K562 (cell line): ENCODE data around the gene LRP10. TPM values are rescaled to one million over a fixed set of nuclear protein-coding genes. Genes with fewer than 3 reads are reported as not detected.

Source experiments
- ATAC-seq: fragments of 200-7000 bp; cut with Tn5 transposase; 3 replicates; pipeline ENCODE4 v1.9.1; 2020; ENCODE audit warnings: moderate library complexity
- BruUV-seq: library from RNA; stranded (reverse); fragments of 400-500 nt; replicated peaks from 2 replicates; lab custom pipeline; 2021; lab: Mats Ljungman, UMichigan
- CTCF ChIA-PET: fragments of 300-600 bp; formaldehyde crosslinking; extraction: SDS; loops from one replicate; lab custom pipeline; 2021; ENCODE audit warnings: low intra/inter-chr PET ratio; lab: Yijun Ruan, JAX
- POLR2A ChIA-PET: fragments of 300-600, 350-650 bp; sonication (Branson Sonifier 250); formaldehyde crosslinking; extraction: SDS; loops from one replicate; lab custom pipeline; 2021; ENCODE audit warnings: antibody characterized with exemption, inconsistent platforms; lab: Yijun Ruan, JAX
- DNase-seq, 4 experiments: peaks; one replicate each; pipeline versions ENCODE4 v3.0.0 to v3.0.0-alpha.2; 2011 to 2018; ENCODE audit warnings: low spot score in 3 of 4, mixed read lengths in 3 of 4; ENCODE audit errors: extremely low read depth in 1 of 4
- FAIRE-seq: peaks from 2 replicates; lab custom pipeline; 2011; peaks lifted over from hg19 to GRCh38; lab: Jason Lieb, UNC
- H2AFZ ChIP-seq: 2 replicates; pipeline ENCODE4 v1.6.0; 2011; ENCODE audit warnings: low read depth, low read length, control low read depth, inconsistent platforms
- H3K27ac ChIP-seq: fragments of 200-600 bp; 3 replicates; pipeline ENCODE4 v1.8.0; 2011; ENCODE audit warnings: low read depth, mild to moderate bottlenecking, control low read depth, inconsistent platforms, low read length, moderate library complexity, mixed read lengths; ENCODE audit errors: extremely low read depth
- H3K27me3 ChIP-seq, 2 experiments: fragments of 300-600 bp in 1 of 2; 2 replicates in 1 of 2; 3 replicates in 1 of 2; pipeline versions ENCODE4 v1.6.0 to v1.8.0; 2011; ENCODE audit warnings: inconsistent platforms in 2 of 2, low read length in 2 of 2, mild to moderate bottlenecking in 1 of 2, mixed read lengths in 1 of 2, moderate library complexity in 1 of 2; ENCODE audit not compliant: control insufficient read depth in 2 of 2, insufficient read depth in 2 of 2
- H3K36me3 ChIP-seq: fragments of 300-600 bp; 3 replicates; pipeline ENCODE4 v1.8.0; 2011; ENCODE audit warnings: mild to moderate bottlenecking, low read length, inconsistent platforms; ENCODE audit not compliant: control insufficient read depth, insufficient read depth
- H3K4me1 ChIP-seq, 2 experiments: fragments of 200-600 bp in 1 of 2; replicated peaks in 1 of 2; 2 replicates in 1 of 2; 3 replicates in 1 of 2; pipeline versions ENCODE4 v1.5.1 to v1.8.0; 2011; ENCODE audit warnings: inconsistent platforms in 2 of 2, low read length in 2 of 2, mild to moderate bottlenecking in 1 of 2, mixed read lengths in 1 of 2, moderate library complexity in 1 of 2; ENCODE audit not compliant: control insufficient read depth in 2 of 2, insufficient read depth in 2 of 2
- H3K4me2 ChIP-seq: 2 replicates; pipeline ENCODE4 v1.6.1; 2011; ENCODE audit warnings: low read length, control low read depth, inconsistent platforms, mixed read lengths; ENCODE audit not compliant: insufficient read depth
- H3K4me3 ChIP-seq: fragments of 200-600 bp; sonication (generic), shearing (Covaris generic); 2 replicates; pipeline ENCODE4 v1.5.1; 2016; ENCODE audit warnings: control low read depth, inconsistent platforms
- H3K79me2 ChIP-seq: fragments of 200-600 bp; 3 replicates; pipeline ENCODE4 v1.8.0; 2011; ENCODE audit warnings: low read length, inconsistent platforms; ENCODE audit not compliant: control insufficient read depth, insufficient read depth
- H3K9ac ChIP-seq, 2 experiments: 2 replicates each; pipeline versions ENCODE4 v1.6.0 to v1.6.1; 2011; ENCODE audit warnings: low read depth in 2 of 2, low read length in 2 of 2, control low read depth in 1 of 2, inconsistent platforms in 1 of 2, mild to moderate bottlenecking in 1 of 2, mixed read lengths in 1 of 2; ENCODE audit not compliant: insufficient read depth in 1 of 2
- H3K9me1 ChIP-seq: one replicate; pipeline ENCODE4 v1.6.0; 2011; ENCODE audit warnings: inconsistent platforms, mild to moderate bottlenecking, low read length, moderate library complexity; ENCODE audit not compliant: control insufficient read depth, insufficient read depth
- H3K9me3 ChIP-seq: replicated peaks from 2 replicates; pipeline ENCODE4 v1.5.1; 2011; ENCODE audit warnings: low read depth, low read length, inconsistent platforms; ENCODE audit not compliant: control insufficient read depth, insufficient read depth
- H4K20me1 ChIP-seq: replicated peaks from 2 replicates; pipeline ENCODE4 v1.6.1; 2011; ENCODE audit warnings: low read length, inconsistent platforms, mixed read lengths; ENCODE audit not compliant: control insufficient read depth, insufficient read depth
- CBX8 ChIP-seq: fragments of 200-600 bp; sonication (generic); IDR thresholded peaks from 2 replicates; pipeline ENCODE4 v1.6.1; 2012; ENCODE audit warnings: borderline replicate concordance, mixed run types, low read depth, mild to moderate bottlenecking, moderate library complexity, mixed read lengths, low read length, control low read depth, inconsistent platforms; ENCODE audit not compliant: poor library complexity, severe bottlenecking; ENCODE audit errors: extremely low read depth
- CREB1 ChIP-seq, 2 experiments: sonication (generic) in 1 of 2; formaldehyde crosslinking in 1 of 2; IDR thresholded peaks; 2 replicates each; pipeline versions ENCODE4 v1.6.1 to v1.8.0; 2012 to 2022; ENCODE audit warnings: inconsistent platforms in 1 of 2, mild to moderate bottlenecking in 1 of 2, missing genetic modification reagents in 1 of 2, moderate library complexity in 1 of 2
- GATA2 ChIP-seq: sonication (generic); formaldehyde crosslinking; IDR thresholded peaks from 2 replicates; pipeline ENCODE4 v1.4.0; 2020; ENCODE audit warnings: mild to moderate bottlenecking, missing genetic modification reagents
- JUNB ChIP-seq: fragments of 450-650 bp; formaldehyde crosslinking; conservative IDR thresholded peaks from 2 replicates; pipeline ENCODE4 v1.4.0; 2020; ENCODE audit warnings: mild to moderate bottlenecking
- KLF10 ChIP-seq: fragments of 250-450 bp; sonication (Bioruptor Pico); IDR thresholded peaks from 2 replicates; pipeline ENCODE4 v1.6.1; 2021; ENCODE audit warnings: matching md5 sums
- MEIS2 ChIP-seq: fragments of 450-650 bp; IDR thresholded peaks from 2 replicates; pipeline ENCODE4 v1.6.1; 2014; ENCODE audit warnings: mild to moderate bottlenecking; ENCODE audit not compliant: partially characterized antibody
- MTA2 ChIP-seq: fragments of 450-650 bp; IDR thresholded peaks from 2 replicates; pipeline ENCODE4 v1.6.1; 2016; ENCODE audit warnings: low read depth
- POLR2G ChIP-seq: fragments of 200-400 bp; formaldehyde crosslinking; IDR thresholded peaks from 2 replicates; pipeline ENCODE4 v1.6.1; 2017; ENCODE audit warnings: low read depth, mild to moderate bottlenecking, antibody characterized with exemption, low read length, moderate library complexity
- POLR3G ChIP-seq: IDR thresholded peaks from 2 replicates; pipeline ENCODE4 v1.6.1; 2011; ENCODE audit not compliant: insufficient read length, insufficient replicate concordance; ENCODE audit errors: extremely low read depth
- RUNX1 ChIP-seq: sonication (generic); IDR thresholded peaks from 2 replicates; pipeline ENCODE4 v1.6.1; 2016; ENCODE audit warnings: antibody characterized with exemption, low read depth
- TBP ChIP-seq: optimal IDR thresholded peaks from 2 replicates; pipeline ENCODE3; 2011; ENCODE audit warnings: low read depth, low read length, improper control_type of control experiment
- TCF15 ChIP-seq: fragments of 250-450 bp; sonication (Bioruptor Pico); IDR thresholded peaks from 2 replicates; pipeline ENCODE4 v1.8.0; 2022; ENCODE audit warnings: moderate library complexity, mild to moderate bottlenecking, inconsistent platforms
- ZNF3 ChIP-seq: fragments of 250-450 bp; sonication (Bioruptor Pico); IDR thresholded peaks from 2 replicates; pipeline ENCODE4 v1.5.0; 2021; ENCODE audit warnings: mild to moderate bottlenecking, moderate library complexity
- ZNF316 ChIP-seq: fragments of 450-650 bp; IDR thresholded peaks from 2 replicates; pipeline ENCODE4 v1.6.1; 2016
- WGBS: fragments of 100-300 bp; shearing (Covaris generic); methylation state at CpG from one replicate; pipeline ENCODE4 v1.1.6; 2016; ENCODE audit warnings: low coverage, mixed read lengths; ENCODE audit not compliant: insufficient coverage; ENCODE audit errors: missing lambda C conversion rate; 5-methylcytosine and 5-hydroxymethylcytosine counted together
- in situ Hi-C: fragments of 300-500 bp; cut with MboI; formaldehyde crosslinking; loops from 4 replicates; pipeline ENCODE4 v1.15.0; 2018; ENCODE audit warnings: inconsistent platforms, mixed read lengths
- intact Hi-C: fragments of 100-400 bp; cut with micrococcal nuclease; formaldehyde crosslinking; loops from 2 replicates; pipeline ENCODE4 v1.14.2; 2022
- polyA plus RNA-seq, 8 experiments: library from polyadenylated mRNA; depleted of rRNA in 4 of 8; stranded (reverse) in 5 of 8; unstranded in 3 of 8; fragments of >200 nt; fragmentation: Nextera tagmentation in 2 of 8; fragmentation: Illumina TruSeq in 1 of 8; extraction: Ambion mirVana in 2 of 8; extraction: Trizol in 1 of 8; gene quantifications; 2 replicates each; pipeline versions ENCODE4 v1.2.1 to v1.2.3, GENCODE V29; 2011 to 2014; ENCODE audit warnings: inconsistent platforms in 1 of 8, missing spikeins in 1 of 8
- total RNA-seq, 7 experiments: library from RNA; depleted of rRNA in 6 of 7; stranded (reverse); fragments of >200 nt in 6 of 7; fragmentation: Illumina TruSeq in 2 of 7; extraction: Trizol in 2 of 7; gene quantifications; 2 replicates each; pipeline versions ENCODE4 v1.2.1 to v1.2.3, GENCODE V29; 2011 to 2021; ENCODE audit warnings: low replicate concordance in 1 of 7
- TF ChIP-seq, protein P1 (sequence below): fragments of 150-350 bp; conservative IDR thresholded peaks from 2 replicates; pipeline ENCODE4 v1.6.1; 2014; ENCODE audit warnings: low read length
- TF ChIP-seq, protein P2 (sequence below): fragments of 450-650 bp; IDR thresholded peaks from 2 replicates; pipeline ENCODE4 v1.6.1; 2016

LRP10 gene
- total and polyA plus RNA-seq, 9 of the 15 experiments (the other 6 are each of a cell fraction or from before 2014, with no cell fraction given) = 1.3 to 45.5 (median 10.9) TPM

- peak; percentile 50; the same call in 1 of the 2 replicates for TF ChIP-seq CREB1 (IDR thresholded peaks at IDR 0.05)
- TF ChIP-seq CREB1 (CRISPR knock-in tag; IDR thresholded peaks at IDR 0.05) = no peak
- TF ChIP-seq, protein P1, sequence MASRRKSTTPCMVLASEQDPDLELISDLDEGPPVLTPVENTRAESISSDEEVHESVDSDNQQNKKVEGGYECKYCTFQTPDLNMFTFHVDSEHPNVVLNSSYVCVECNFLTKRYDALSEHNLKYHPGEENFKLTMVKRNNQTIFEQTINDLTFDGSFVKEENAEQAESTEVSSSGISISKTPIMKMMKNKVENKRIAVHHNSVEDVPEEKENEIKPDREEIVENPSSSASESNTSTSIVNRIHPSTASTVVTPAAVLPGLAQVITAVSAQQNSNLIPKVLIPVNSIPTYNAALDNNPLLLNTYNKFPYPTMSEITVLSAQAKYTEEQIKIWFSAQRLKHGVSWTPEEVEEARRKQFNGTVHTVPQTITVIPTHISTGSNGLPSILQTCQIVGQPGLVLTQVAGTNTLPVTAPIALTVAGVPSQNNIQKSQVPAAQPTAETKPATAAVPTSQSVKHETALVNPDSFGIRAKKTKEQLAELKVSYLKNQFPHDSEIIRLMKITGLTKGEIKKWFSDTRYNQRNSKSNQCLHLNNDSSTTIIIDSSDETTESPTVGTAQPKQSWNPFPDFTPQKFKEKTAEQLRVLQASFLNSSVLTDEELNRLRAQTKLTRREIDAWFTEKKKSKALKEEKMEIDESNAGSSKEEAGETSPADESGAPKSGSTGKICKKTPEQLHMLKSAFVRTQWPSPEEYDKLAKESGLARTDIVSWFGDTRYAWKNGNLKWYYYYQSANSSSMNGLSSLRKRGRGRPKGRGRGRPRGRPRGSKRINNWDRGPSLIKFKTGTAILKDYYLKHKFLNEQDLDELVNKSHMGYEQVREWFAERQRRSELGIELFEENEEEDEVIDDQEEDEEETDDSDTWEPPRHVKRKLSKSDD = no peak
- TF ChIP-seq JUNB (CRISPR knock-in tag) = no peak
- peak; percentile 3 for TF ChIP-seq TBP
- no peak for TF ChIP-seq POLR2G
Measured at GRCh38 chr14:22897357-22897756, 25.8 kb downstream of the LRP10 start (continued).

DNA sequence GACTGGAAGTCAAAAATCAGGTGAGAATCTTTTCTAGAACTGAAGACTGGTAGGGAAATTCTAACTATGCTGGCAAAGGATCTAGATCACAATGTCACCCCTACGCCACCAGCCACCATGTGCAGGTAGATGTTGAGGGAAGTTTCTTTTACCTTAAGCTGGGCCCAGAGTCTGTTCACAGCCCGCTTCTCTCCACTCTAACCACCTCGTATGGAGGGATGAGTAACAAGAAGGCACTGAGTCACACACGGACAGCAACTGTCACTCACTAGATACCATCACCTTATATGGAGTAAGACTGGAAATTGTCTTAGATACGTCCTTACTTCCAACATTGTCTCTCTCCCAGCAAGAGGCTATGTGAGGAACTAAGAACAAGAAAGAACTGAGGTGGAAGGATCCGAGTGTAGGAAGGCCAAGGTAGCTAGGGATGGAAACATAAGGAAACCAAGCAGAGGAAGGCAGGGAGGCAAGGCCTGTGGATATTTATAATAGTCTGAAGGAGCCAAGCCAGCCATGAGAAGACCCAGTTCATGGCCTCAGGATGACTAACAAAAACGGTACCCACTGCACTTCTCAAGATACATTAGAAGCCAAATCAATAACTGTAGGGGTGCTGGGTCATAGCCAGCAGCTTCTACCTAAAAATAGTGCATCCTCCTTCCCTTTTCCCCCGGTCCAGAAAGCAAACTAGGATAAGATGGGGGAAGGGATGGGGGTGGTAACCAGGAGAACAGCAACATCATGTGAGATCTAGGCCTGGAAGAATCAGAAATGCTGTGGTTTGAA, 27.0 kb downstream of the LRP10 start:
- ChIA-PET CTCF (interaction anchor here (0.8 to 1.4 kb wide), 2 partner anchors 26 to 121 kb away, joined by 3 to 5 read pairs; no protein-coding TSS in a partner anchor), POLR2A (interaction anchor here (0.6 to 1.0 kb wide), 4 partner anchors 12 to 309 kb away, joined by 3 to 5 read pairs (median 4); no protein-coding TSS in a partner anchor)
- peak; percentile 56 for ATAC-seq
- FAIRE-seq = peak; percentile 82
- no peak overlapping the region for H3K4me3 ChIP-seq
- no peaks in the 10 kb centered on the region for H3K79me2 ChIP-seq
- H3K9me1 ChIP-seq = no peaks in the 10 kb centered on the region
- peak in 2 of 4 experiments; percentile 24 to 68 for DNase-seq
- no peaks in the 10 kb centered on the region for H3K27me3 ChIP-seq
- no peaks in the 10 kb centered on the region for H3K9me3 ChIP-seq
- in situ Hi-C loops = no loop called here
- H2AFZ ChIP-seq = 0 out of 2 replicates have a peak overlapping the region, but pooled peaks have one; percentile 19
- WGBS = 25% methylated on average over 8 of the region's 8 CpGs
- peaks cover 5 to 39% of the 10 kb centered on the region in 2 experiments; a peak in 2 of 5 replicates for H3K4me1 ChIP-seq
- H3K9ac ChIP-seq = peak overlapping the region in 1 of 2 experiments; percentile 21; a peak in 1 of 4 replicates
- no TSS peak for BruUV-seq
- peak overlapping the region; percentile 23; the same call in 1 of the 2 replicates for H3K4me2 ChIP-seq
- peak overlapping the region; percentile 65 for H3K27ac ChIP-seq
- H4K20me1 ChIP-seq = no peaks in the 10 kb centered on the region
- peaks cover 41% of the 10 kb centered on the region for H3K36me3 ChIP-seq
- intact Hi-C loops = loop anchor here (1.0 kb wide), 1 partner anchor 76 kb away; no protein-coding TSS in a partner anchor
- TF ChIP-seq RUNX1 (no peak), MTA2 (no peak), CBX8 (no peak), ZNF3 (CRISPR knock-in tag) (no peak), ZNF316 (no peak), GATA2 (no peak), MEIS2 (peak; percentile 76), POLR3G (no peak), TCF15 (CRISPR knock-in tag) (no peak), KLF10 (CRISPR knock-in tag) (no peak)
- TF ChIP-seq, protein P2, sequence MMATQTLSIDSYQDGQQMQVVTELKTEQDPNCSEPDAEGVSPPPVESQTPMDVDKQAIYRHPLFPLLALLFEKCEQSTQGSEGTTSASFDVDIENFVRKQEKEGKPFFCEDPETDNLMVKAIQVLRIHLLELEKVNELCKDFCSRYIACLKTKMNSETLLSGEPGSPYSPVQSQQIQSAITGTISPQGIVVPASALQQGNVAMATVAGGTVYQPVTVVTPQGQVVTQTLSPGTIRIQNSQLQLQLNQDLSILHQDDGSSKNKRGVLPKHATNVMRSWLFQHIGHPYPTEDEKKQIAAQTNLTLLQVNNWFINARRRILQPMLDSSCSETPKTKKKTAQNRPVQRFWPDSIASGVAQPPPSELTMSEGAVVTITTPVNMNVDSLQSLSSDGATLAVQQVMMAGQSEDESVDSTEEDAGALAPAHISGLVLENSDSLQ = peak; percentile 95
